Measurements from ENCODE around the gene SOX3.

- no peak for TF ChIP-seq POLR2A (IDR thresholded peaks at IDR 0.05)
- no peak for TF ChIP-seq CTCF (IDR thresholded peaks at IDR 0.05)
Measured at GRCh38 chrX:140504371-140505324, at the start of gene SOX3.

Data from vagina (tissue), 2 donors.